ENCODE measurements around the gene HIP1. TPM values are rescaled to one million over a fixed set of nuclear protein-coding genes. Genes with fewer than 3 reads are reported as not detected.
"Not testable (repeated sequence)": the region's sequence is repeated elsewhere in the genome, so short reads cannot be mapped to it uniquely, and the experiment has no call there.

Gene HIP1
- total RNA-seq, 1 donor, result 21.2 TPM

- no peak overlapping the region for H3K4me3 ChIP-seq (ENCODE audit: low read depth, low read length)
- TF ChIP-seq CTCF (IDR thresholded peaks at IDR 0.05; ENCODE audit: insufficient read depth, low read depth, low read length), result no peak
- no peak for DNase-seq (ENCODE audit: low read depth)
These were observed 51.3 kb downstream of the HIP1 start for GRCh38 chr7:75687246-75688088.

- no peak for DNase-seq (ENCODE audit: low read depth)
- no peak overlapping the region for H3K4me3 ChIP-seq (ENCODE audit: low read depth, low read length)
These were observed 52.2 kb downstream of the HIP1 start for GRCh38 chr7:75686551-75686950.

GRCh38 chr7:75682052-75682451 is 56.7 kb downstream of the HIP1 start:
- not testable (repeated sequence) for DNase-seq (ENCODE audit: low read depth); H3K4me3 ChIP-seq (ENCODE audit: low read depth, low read length)

More at GRCh38 chr7:75686551-75686950, 52.2 kb downstream of the HIP1 start:
- TF ChIP-seq CTCF (IDR thresholded peaks at IDR 0.05; ENCODE audit: insufficient read depth, low read depth, low read length), result no peak

GRCh38 chr7:75679060-75679459 is 59.7 kb downstream of the HIP1 start:
- no peak for DNase-seq (ENCODE audit: low read depth)
- TF ChIP-seq CTCF (IDR thresholded peaks at IDR 0.05; ENCODE audit: insufficient read depth, low read depth, low read length), result no peak
- H3K4me3 ChIP-seq (ENCODE audit: low read depth, low read length), result no peak overlapping the region

- no peak for DNase-seq (ENCODE audit: low read depth)
- TF ChIP-seq CTCF (IDR thresholded peaks at IDR 0.05; ENCODE audit: insufficient read depth, low read depth, low read length), result no peak
- H3K4me3 ChIP-seq (ENCODE audit: low read depth, low read length), result no peak overlapping the region
These were observed 69.2 kb downstream of the HIP1 start for GRCh38 chr7:75669579-75669978.

GRCh38 chr7:75667938-75668337 is 70.8 kb downstream of the HIP1 start:
- no peak for DNase-seq (ENCODE audit: low read depth)
- no peak for TF ChIP-seq CTCF (IDR thresholded peaks at IDR 0.05; ENCODE audit: insufficient read depth, low read depth, low read length)

GRCh38 chr7:75663302-75663907 is 75.3 kb downstream of the HIP1 start:
- no peak for DNase-seq (ENCODE audit: low read depth)
- H3K4me3 ChIP-seq (ENCODE audit: low read depth, low read length), result no peak overlapping the region
- no peak for TF ChIP-seq CTCF (IDR thresholded peaks at IDR 0.05; ENCODE audit: insufficient read depth, low read depth, low read length)

More at GRCh38 chr7:75667938-75668337, 70.8 kb downstream of the HIP1 start:
- H3K4me3 ChIP-seq (ENCODE audit: low read depth, low read length), result no peak overlapping the region

Data from fibroblast of villous mesenchyme (primary cell).